GM18907 (cell line): ENCODE results near the gene FATE1.
"Not testable (repeated sequence)": the region's sequence is repeated elsewhere in the genome, so short reads cannot be mapped to it uniquely, and the experiment has no call there.

Experiments used
- ATAC-seq: cut with Tn5 transposase; IDR thresholded peaks from one replicate; pipeline ENCODE4 v1.9.1; 2021; ENCODE audit warnings: mild to moderate bottlenecking, moderate library complexity; ENCODE audit not compliant: unreplicated experiment

Gene FATE1, protein sequence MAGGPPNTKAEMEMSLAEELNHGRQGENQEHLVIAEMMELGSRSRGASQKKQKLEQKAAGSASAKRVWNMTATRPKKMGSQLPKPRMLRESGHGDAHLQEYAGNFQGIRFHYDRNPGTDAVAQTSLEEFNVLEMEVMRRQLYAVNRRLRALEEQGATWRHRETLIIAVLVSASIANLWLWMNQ

DNA sequence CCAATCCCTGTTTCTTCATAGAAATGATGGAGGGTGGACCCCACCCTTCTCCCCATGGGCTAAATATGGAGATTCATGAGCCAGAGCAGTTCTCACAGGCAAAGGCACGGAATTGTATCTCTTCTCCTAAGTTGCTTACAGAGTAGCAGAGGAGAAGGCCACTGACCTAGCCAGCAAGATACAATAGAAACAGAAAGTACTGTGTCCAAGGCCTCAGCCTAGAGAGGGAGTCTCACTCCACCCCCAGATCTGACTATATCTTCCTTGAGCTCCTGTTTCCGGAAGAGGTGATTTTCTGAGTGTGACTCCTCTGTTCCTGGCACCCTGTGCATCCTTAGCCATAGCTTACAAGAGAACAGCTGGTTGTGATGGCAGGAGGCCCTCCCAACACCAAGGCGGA, at the start of gene FATE1:
FATE1 (plus strand) TSS at position 284 of the 400 bp plus-strand sequence; CDS start at position 369, 85 bp downstream.
- ATAC-seq: no peak

DNA sequence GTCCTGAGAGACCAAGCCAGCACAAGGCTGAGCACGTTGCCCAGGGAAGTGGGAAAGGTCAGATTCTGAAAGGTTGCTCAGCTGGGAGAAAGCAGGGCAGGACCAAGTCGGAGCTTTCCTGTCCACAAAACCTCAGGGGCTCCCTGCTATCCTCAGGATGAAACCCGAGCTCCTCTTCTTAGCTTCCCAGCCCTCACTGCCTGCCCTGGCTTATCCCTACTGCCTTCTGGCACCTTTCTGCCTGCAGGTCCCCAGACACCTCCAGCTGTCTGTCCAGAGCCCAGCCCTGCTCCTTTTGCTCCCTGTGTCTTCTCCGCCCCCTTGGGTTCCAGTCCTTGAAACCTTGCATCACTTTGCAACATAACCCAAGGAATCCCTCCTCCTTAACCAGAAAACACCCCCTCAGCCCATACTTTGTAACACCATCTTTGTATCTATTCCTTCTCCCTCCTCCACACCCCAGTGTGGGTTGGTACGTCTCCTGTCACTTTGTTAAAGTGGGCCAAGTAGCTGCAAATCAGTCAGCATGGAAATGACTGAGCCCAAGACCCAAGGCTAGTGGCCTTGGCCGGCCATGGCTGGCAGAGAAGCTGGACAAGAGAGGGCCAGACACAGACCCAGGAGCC, 40.6 kb upstream of the FATE1 start:
- ATAC-seq: no peak

DNA sequence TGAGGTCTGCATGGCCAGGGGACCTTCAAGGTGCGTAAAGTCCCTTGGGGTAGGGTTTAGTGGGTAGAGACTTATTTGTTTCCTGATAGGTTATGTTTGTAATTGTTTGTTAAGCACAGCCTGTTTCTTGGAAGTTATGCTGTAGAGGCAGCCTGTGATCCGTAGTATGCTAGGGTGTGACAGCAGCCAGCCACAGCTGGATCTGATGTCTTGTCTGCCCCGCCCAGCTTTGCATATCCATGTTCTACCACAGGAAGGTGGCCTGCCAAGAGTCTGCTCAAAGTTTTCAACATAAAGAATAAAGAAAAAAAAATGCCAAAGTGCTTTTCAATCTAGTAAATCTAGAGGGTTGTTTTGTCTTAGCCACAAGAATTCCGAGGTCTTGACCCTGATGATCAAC, 39.6 kb upstream of the FATE1 start:
- no peak for ATAC-seq

DNA sequence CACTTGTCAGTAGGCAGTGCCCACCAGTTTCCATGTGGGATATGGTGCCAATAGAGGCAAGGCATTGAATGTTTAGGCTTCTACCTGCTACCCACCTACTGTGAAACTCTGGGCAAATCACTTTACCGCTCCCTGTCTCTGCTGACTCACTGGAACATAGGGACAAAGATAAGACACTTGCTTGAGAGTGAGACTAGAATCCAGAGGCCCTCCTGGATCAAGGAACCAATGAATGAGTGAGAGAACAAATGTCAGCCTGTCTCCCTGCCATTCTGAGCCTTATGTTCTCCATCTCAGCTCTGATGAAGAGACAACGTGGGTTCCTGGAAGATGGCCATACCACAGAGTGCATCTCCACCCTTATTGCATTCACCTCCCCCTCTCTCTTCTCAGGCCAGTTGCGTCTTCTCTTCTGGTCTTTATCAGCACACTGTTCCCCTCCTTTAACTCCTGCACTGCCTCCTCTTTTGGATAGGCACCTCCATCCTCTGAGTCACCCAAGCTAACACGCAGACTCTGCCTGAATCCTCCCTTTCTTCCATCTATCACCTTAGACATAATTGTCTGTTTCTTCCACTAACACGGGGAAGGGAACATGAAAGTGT, 35.9 kb upstream of the FATE1 start:
- ATAC-seq: no peak

DNA sequence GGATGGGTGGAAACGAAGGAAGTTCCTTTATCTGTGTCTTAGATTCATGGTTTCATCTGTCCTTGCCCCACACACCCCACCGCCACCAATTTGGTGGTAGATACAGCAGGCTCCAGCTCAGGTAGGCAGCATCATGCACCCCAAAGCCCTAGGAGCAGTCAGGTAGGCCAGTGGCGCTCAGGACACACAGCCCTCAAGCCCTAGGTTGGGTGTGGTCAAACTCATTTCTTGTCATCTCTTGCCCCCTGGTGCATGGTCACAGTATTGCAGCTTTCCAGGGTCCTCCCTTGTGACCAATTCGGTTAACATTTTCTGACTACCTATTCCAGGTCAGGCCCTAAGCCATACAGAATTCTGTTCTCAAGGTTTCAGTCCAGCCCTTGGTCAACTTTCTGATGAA, 35.0 kb upstream of the FATE1 start:
- ATAC-seq: peak; percentile 95

DNA sequence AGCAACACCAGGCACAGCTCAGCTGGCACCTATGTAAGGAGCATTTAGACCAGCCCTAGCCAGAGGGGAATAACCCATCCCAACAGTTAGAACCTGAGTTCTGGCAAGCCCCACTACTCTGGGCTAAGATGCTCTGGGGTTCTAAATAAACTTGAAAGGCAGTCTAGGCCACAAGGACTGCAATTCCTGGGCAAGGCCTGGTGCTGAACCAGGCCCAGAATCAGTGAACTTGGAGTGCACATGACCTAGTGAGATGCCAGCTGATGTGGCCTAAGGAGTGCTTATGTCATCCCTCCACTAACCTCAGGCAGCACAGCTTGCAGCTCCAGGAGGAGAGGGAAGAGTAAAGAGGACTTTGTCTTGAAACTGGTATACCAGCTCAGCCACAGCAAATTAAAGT, 28.2 kb upstream of the FATE1 start:
- ATAC-seq: no peak

DNA sequence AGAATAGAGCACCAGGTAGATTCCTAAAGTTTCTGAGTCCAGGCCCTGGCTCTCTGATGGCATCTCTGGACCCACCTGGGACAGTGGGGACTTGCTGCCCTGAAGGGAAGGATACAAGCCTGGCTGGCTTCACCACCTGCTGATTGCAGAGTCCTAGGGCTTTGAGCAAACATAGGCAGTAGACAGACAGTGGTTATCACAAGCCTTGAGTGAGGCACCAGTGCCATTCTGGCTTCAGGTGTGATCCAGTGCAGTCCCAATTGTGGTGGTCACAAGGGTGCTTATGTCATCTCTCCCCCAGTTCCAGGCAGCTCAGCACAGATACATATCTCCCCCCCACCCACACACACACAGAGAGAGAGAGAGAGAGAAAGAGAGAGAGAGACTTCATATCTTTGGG, 27.1 kb upstream of the FATE1 start:
- no peak for ATAC-seq

DNA sequence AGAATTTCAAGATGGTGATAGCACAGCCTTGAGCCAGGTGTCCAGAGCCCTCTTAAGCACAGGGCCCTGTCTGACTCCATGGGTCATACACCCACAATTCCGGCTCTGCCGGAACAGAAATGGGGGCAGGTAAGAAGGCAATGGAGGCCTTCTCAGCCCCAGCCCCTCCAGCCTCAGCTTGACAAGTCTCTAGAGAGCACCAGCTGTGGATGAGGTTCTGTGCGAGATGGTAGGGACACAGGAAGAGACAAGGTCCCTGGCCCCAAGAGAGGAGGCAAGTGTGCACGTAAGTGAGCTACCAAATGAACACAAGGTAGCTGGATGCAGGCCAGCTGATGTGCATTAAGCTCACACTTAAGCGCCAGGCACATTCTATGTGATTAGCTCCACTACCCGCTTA, 23.0 kb upstream of the FATE1 start:
- ATAC-seq: no peak

DNA sequence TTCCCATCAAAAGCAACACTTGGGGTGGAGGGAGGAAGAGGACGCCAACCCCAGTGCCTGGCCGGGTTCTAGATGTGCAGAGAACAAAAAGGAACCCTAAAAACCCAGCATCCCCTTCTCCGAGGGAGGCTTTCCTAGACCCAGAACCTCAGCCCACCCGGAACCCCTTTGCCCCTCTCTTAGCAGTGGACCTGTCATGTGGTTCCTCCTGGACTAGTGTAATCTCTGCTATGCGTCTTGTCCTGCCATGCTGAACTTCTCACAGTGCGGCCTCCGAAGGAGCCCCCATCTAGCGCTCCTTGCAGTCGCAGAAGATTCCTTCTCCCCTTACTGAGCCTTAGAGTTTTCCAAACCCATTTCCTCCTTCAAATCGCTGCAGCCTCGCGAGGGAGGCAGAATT, 21.7 kb upstream of the FATE1 start:
- no peak for ATAC-seq

DNA sequence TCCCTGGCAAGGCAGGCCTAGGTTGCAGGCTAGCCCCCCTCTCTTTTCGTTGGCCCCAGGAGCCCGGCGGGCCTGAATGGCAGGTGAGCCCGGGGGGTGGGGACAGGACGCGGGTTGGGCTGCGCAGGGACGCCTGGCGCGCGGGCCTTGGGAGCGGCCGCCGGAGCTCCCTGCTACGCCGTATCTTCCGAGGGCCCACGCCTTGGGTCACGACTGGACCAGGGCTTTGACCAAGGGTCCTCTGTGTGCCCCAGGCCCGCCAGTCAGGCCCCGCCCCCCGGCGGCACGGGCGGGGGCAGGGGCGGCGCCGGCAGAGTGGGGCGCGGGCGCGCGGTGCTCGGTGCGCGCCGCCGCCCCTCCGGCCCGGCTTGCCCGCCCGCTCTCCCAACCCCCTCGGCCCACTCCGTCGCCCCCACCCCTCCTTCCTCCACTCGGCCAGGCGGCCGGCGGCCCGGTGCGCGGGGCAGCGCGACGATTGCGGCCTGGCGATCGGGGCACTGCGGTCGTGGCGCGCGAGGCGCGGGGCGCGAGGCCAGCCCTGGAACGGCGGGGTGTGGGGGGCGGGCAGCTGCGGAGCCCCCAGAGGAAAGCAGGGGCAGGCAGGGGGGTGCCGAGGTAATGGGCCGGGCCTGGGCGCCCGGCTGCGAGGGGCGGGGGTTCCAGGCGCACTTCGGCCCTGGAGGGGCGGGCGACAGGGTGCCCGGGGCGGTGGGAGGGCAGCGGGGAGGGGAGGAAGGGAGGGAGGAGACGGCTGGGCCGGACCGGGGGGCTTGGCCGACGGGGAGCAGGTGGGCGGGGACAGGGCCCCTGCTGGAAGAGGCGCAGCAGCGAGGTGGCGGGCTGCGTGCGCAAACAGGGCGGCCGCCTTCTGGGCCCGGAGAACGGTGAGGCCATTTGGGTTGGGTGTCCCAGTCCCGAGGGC, 20.9 kb upstream of the FATE1 start, which contains the start of gene PRRG3:
PRRG3 (plus strand) TSS at position 798 of the 922 bp plus-strand sequence. CDS start 3,357 bp downstream, outside the sequence.
- ATAC-seq: no peak

DNA sequence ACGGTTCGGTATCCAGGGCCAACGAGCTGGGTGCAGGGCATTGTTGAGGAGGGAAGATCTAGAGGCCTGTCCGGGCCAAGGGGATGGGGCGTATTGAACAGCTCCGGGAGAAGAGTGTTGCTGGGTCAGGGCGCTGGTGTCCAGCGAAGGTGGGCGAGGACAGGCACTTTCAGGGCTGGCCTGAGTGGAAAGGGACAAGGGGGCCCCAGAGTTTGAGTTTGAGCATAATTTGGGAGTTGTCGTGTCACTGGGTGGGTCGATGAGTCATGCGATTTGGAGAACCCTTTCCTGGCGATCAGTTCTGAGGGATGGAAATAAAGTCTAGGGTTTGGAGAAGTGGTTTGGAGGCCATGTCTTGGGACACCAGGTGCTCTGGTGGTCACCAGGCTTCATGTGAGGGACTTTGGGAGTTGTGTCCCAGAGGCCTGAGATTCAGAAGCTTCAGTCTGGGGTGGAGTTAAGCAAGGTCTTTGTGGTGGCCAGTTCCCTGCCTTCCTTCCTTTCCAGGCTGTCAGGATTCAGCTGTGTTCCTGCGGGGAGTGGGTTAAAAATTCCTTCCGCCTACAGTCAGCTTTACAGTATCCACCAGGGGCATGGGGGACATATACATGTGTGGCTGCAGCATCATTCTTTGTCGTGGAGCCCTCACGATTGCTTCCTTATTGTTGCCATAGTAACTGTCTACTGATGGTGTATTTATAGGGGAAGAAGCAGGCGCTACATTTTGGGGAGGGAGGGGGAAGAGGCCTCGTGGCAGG, 20.1 kb upstream of the FATE1 start:
- no peak for ATAC-seq

DNA sequence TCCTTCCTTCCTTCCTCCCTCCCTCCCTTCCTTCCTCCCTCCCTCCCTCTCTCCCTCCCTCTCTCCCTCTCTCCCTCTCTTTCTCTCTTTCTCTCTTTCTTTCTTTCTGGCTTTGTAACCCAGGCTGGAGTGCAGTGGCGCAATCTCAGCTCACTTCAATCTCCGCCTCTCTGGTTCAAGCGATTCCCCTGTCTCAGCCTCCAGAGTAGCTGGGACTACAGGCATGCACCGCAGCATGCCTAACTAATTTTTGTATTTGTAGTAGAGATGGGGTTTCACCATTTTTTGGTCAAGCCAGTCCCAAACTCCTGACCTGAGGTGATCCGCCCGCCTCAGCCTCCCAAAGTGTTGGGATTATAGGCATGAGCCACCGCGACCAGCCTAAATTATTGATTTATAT, 18.8 kb upstream of the FATE1 start:
- not testable (repeated sequence) for ATAC-seq

DNA sequence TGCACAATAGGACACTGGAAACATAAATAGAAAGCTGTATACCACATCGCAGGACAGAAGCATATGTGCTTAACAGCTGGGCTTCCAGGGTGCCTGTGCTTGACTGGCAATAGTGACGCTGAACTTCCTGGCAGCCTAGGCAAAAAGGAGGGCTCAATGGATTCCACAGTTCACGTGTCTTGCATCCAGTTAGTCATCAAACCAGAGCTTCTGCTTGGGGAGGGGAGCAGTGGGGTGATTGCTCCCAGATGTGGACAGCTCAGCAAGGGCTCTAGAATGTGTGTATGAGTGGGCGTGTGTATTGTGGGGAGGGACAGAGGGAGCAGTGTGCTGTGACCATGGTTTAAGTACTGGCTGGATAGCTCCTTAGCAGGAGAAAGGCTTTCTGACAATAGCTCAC, 18.3 kb upstream of the FATE1 start:
- ATAC-seq: no peak

DNA sequence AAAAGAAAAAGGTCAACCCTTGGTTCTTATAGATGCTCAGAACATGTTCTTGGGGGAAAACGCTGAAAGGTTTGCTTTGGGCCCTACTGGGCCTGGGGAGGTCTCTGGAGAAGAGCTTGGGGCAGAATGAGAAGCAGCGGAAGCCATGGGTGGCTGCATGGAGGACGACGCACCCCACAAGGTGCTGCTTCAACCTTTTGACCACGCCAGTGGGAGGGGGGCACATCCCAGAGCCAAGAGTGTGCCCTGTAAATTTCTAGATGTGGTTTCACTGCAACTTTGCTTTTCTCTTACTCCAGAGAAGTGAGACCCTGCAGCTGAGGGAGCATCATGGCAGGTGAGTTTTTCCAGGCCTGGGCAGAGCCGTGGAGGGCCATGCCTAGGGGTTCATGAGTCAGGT, 17.4 kb upstream of the FATE1 start:
- ATAC-seq: no peak

DNA sequence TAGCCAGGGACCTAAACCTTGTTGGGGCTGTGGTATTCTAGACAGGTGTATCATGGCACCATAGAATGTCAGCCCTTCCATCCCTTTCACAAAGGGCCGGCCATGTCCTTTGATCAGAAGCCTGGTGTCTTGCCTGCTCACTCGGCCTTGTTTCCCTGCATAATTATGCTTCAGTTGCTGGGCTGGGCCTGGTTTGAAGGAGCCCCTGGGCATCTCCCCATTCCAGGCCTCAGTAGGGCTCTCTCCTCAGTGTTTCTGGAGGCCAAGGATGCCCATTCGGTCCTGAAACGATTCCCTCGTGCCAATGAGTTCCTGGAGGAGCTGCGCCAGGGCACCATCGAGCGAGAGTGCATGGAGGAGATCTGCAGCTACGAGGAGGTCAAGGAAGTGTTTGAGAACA, 16.1 kb upstream of the FATE1 start:
- no peak for ATAC-seq

DNA sequence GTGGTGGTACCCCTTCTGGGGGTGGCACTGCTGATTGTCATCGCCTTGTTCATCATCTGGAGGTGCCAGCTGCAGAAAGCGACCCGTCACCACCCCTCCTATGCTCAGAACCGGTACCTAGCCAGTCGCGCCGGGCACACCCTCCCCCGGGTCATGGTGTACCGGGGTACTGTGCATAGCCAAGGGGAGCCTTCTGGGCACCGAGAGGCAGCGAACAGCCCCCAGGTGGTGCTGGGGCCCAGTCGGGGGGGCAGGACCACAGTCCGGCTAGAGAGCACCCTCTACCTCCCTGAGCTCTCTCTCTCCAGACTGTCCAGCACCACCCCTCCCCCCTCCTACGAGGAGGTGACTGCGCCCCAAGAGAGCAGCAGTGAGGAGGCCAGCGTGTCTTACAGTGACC, 15.3 kb upstream of the FATE1 start:
- ATAC-seq: no peak

DNA sequence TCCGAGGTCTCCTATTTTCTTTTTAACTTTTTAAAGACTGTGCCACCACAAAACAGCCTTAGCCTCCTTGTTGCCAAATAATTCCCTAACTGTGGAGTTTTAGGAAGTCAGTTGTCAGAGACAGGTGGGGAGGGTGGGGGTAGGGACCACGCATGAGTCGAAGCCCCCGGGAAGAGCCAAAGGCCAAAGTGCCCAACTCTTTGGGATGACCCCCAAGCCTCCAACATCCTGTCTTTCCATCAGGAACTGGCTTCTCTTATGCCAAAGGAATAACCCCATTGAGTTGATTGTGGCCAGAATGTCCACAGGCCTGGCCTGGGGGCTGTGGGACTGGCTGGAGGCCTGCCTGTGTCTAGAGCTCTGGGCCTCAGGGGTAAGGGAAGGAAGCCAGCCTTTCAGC, 14.8 kb upstream of the FATE1 start:
- ATAC-seq: no peak

DNA sequence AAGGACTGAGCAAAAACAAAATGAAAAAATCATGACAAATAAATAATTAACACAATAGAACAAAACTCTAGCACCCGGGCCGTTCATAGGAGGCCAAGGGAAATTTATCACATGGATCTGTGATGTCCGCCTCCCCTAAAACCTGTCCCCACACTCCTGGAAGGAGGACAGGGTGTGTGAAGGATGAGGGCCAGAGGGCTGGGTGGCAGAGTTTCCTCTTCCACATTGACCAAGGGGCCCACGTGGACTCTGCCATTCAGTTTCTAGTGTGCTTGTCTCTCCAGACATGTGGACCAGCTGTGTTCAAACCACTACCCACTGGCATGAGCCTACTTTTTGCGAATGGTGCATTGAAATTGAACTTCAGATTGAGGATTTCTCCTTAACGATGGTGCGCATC, 14.3 kb upstream of the FATE1 start:
- no peak for ATAC-seq

DNA sequence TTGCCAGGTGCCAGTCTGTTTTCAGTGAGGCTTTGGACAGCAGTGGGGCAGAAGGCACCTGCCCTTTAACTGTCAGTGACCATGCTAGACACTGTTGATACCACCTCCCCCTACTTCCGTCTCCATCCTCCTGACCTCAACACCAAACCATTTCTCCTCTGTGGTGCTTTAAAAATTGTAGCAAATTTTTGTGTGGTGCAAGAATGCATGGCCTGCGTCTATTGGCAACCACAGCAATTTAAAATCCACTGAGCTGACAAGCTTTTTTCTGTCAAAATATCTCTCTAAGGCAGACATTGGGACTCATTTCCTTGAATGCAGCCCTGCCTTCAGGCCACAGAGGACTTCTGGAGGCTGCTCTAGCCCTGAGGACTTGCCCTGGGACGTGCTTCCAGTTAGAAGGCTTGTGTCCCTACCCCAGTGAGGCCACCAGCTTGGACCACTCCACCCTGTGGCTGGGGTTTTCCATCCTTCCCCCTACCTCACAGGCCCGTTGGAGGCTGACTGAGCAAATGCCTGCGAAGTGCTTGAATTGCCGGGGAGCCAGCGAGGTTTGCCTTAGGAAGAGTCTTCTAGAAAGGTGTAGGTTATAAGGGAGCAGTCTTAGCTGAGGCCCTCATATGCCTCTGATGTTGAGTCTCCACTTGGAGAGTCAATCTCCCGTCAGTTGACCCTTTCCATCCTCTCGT, 13.7 kb upstream of the FATE1 start:
- no peak for ATAC-seq

DNA sequence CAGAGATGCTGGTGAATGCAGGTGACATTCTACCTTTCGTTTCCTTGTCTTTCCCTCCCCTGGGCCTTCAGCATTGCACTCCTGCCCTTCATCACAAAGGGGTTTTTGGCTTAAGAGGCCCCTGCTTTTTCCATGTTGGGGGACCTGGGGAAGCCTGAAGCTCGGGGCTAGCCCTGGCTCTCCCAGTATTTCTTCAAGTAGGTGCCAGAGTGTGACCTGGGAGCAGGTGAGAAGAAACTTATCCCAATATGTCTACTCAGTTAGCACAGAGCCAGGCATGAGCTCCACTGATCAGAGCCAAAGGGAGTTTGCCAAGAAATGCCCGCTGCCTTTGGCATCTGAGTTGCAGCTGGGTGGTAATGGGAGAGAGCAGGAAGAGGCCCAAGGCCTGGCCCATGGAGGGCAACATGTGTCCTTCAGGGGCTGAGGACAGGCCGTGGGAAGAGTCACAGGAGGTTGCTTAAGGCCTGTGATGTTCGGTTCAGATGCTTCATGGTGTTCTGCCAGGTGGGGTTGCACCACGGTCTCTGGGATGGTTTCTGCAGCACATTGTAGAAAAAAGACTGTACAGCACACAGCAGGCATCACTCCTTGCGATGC, 13.0 kb upstream of the FATE1 start:
- no peak for ATAC-seq
